Kidney epithelial cell (primary cell): ENCODE measurements around the gene PARVG. TPM values are rescaled to one million over a fixed set of nuclear protein-coding genes. Genes with fewer than 3 reads are reported as not detected.

Source experiments
- DNase-seq: peaks from one replicate; pipeline ENCODE4 v3.0.0-alpha.2; 2010; ENCODE audit warnings: low read depth
- H3K27me3 ChIP-seq: 2 replicates; pipeline ENCODE4 v1.6.0; 2011; ENCODE audit warnings: low read length; ENCODE audit not compliant: control insufficient read depth, insufficient read depth
- H3K36me3 ChIP-seq: 2 replicates; pipeline ENCODE4 v1.5.1; 2011; ENCODE audit warnings: low read length; ENCODE audit not compliant: control insufficient read depth, insufficient read depth
- H3K4me3 ChIP-seq: 2 replicates; pipeline ENCODE4 v1.5.1; 2011; ENCODE audit warnings: low read depth, mild to moderate bottlenecking, control low read depth, low read length
- total RNA-seq: library from RNA; depleted of rRNA; stranded (reverse); fragments of >200 nt; gene quantifications from 2 replicates; pipeline ENCODE4 v1.2.3, GENCODE V29; 2015
- TF ChIP-seq, protein P1 (sequence below): IDR thresholded peaks from 2 replicates; pipeline ENCODE4 v1.5.1; 2011; ENCODE audit warnings: mild to moderate bottlenecking, moderate library complexity, low read length, control low read depth, inconsistent platforms; ENCODE audit not compliant: insufficient read depth, poor library complexity, severe bottlenecking

The PARVG gene
- total RNA-seq, 1 donor from 2014 or later, result not detected

DNA sequence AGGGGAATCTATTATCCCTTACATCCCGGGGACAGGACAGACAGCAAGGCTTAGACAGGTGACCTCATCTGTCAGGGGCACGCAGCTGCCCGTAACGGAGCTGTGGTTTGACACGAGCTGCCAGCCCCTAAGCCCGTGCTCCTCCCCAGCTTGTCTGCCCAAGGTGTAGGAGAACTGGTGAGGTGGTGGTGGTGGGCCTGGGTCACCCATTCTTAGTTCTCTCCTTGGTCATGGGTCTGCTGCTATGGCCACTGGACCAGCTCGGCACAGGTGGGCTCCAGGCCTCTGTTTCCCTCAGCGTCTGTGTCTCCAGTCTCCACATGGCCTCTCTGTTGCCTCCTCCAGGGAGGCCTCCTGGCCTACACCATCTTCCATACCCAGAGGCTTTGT lies 5.4 kb downstream of the PARVG start:
- Histone ChIP-seq H3K4me3 (no peak overlapping the region), H3K27me3 (peaks cover 10% of the 10 kb centered on the region), H3K36me3 (no peaks in the 10 kb centered on the region)
- TF ChIP-seq, protein P1, sequence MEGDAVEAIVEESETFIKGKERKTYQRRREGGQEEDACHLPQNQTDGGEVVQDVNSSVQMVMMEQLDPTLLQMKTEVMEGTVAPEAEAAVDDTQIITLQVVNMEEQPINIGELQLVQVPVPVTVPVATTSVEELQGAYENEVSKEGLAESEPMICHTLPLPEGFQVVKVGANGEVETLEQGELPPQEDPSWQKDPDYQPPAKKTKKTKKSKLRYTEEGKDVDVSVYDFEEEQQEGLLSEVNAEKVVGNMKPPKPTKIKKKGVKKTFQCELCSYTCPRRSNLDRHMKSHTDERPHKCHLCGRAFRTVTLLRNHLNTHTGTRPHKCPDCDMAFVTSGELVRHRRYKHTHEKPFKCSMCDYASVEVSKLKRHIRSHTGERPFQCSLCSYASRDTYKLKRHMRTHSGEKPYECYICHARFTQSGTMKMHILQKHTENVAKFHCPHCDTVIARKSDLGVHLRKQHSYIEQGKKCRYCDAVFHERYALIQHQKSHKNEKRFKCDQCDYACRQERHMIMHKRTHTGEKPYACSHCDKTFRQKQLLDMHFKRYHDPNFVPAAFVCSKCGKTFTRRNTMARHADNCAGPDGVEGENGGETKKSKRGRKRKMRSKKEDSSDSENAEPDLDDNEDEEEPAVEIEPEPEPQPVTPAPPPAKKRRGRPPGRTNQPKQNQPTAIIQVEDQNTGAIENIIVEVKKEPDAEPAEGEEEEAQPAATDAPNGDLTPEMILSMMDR, result no peak
- DNase-seq, result no peak

DNA sequence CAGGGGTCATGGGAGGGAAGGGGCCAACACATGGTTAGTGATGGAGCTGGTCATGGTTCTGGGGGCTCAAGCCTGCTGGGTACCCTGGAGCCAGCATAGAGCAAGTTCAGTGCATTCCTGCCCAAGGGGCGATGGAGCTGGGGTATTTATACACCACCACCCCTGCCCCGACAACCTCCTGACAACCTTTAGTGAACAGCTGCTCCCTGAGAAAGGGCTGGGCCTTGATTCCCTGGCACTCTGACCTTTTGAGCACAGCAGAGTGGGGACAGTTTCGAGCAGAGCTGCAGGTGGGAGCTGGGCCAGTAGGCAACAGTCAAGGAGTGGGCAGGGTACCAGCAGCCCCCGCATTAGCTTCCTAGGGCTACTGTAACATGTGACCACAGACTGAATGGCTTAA lies 6.0 kb downstream of the PARVG start:
- DNase-seq, result no peak
- H3K27me3 ChIP-seq, result peaks cover 10% of the 10 kb centered on the region
- TF ChIP-seq, protein P1, result no peak
- no peak overlapping the region for H3K4me3 ChIP-seq
- no peaks in the 10 kb centered on the region for H3K36me3 ChIP-seq

DNA sequence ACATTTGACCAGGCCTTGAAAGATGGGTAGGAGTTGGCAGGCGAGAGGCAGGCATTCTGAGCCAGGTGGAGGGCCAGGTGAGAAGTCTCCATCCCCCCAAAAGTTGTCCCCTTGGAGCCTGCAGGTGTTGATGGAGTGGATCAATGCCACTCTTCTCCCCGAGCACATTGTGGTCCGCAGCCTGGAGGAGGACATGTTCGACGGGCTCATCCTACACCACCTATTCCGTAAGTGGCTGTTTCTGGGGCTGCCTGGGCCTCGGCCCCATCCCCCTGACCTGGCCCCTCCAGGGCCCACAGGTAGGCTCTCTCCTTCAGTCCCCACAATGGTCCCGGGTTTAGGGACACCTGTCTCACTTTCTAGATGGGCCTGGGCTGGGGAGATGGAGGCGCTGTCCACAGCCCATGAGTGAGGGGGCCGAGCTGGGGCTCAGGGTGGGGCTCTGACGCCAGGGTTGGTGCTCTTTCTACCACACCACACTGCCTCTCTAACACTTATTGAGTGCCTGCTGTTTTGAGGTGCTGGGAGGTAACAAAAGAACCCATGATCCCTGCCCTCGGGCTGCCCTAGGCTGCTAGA lies 7.0 kb downstream of the PARVG start:
- DNase-seq, result no peak
- Histone ChIP-seq H3K27me3 (peaks cover 6% of the 10 kb centered on the region), H3K4me3 (no peak overlapping the region), H3K36me3 (no peaks in the 10 kb centered on the region)
- TF ChIP-seq, protein P1, result no peak

DNA sequence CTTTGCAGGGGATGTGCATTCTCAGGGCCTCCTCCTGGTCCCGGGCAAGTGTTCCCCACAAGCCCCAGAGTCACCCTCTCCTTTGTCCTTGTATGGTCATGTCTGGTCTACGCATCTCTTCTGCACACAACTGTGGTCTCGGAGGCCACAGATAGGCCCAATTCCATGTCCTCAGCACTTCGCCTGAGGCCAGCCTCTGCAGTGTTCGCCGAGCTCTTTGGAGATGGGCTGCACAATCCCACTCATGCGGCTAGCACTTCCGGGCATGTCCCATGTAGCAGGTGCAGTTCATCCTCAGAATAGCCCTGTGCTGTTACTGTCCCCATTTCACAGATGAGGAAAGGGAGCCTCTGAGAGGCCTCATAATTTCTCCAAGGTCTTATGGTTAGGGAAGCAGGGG lies 7.6 kb downstream of the PARVG start:
- no peaks in the 10 kb centered on the region for H3K36me3 ChIP-seq
- TF ChIP-seq, protein P1, result no peak
- no peak for DNase-seq
- peaks cover 6% of the 10 kb centered on the region for H3K27me3 ChIP-seq
- H3K4me3 ChIP-seq, result no peak overlapping the region

DNA sequence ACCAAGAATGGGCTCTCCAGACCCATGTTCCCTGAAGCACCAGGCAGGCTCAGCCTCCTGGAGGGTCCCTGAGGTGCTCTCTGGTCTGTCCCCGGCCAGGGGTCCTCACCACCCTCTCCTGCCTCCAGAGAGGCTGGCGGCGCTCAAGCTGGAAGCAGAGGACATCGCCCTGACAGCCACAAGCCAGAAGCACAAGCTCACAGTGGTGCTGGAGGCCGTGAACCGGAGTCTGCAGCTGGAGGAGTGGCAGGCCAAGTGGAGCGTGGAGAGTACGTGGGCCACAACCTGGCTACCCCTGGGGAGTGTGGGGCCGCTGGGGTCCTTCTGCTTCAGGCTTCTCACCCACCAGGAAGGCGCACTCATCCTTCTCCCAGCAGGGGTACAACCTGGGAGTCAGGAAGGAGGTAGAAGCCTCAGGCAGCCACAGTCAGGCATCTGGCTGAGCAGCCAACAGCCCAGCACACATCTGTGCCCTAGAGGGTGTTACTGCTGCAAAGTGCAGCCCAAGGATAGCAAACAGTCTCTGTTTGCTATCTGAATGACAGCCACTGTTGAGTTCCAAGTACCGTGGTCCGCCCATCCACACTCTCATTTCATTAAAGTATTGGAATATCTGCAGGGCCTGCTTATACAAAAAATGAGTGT lies 8.4 kb downstream of the PARVG start:
- H3K36me3 ChIP-seq, result no peaks in the 10 kb centered on the region
- TF ChIP-seq, protein P1, result no peak
- H3K27me3 ChIP-seq, result peaks cover 4% of the 10 kb centered on the region
- H3K4me3 ChIP-seq, result no peak overlapping the region
- DNase-seq, result no peak
